Measurements from ENCODE around the gene CCND1. TPM values are rescaled to one million over a fixed set of nuclear protein-coding genes. Genes with fewer than 3 reads are reported as not detected.

Gene CCND1
- total and polyA plus RNA-seq, 10 of the 15 experiments (the other 5 are each of a cell fraction or from before 2014, with no cell fraction given): 0.09 to 6.6 (median 0.59) TPM; not detected in 2

DNA sequence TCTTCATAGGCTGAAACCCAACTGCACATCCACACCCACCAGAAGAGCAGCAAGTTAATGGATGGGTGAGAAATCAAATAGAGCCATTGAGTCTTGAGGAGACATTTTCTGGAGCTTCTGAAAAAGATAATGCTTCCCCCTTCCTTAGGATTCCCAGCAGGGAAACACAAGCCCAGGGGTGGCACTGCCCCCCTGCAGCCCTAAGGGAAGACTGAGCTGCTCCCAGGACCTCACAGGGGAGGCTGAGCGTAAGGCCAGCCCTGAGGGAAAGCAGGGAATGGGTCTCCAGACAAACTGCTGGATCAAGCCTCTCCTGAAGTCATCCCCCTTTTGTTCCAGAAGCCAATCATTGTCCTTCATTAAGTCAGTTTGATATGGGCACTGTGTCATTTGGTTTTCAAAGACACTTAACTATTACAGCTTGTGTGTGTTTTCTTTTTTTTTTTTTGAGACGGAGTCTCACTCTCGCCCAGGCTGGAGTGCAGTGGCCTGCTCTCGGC is 19.1 kb downstream of the CCND1 start:
- peaks cover 3% of the 10 kb centered on the region; the same call in 1 of the 2 replicates for H4K20me1 ChIP-seq (ENCODE audit: control insufficient read depth, insufficient read depth)
- DNase-seq (ENCODE audit: low read depth, low spot score) (no peak), ATAC-seq (no peak), FAIRE-seq (no peak)
- no peak overlapping the region for H3K4me3 ChIP-seq
- no peaks in the 10 kb centered on the region for H3K4me1 ChIP-seq (ENCODE audit: control insufficient read depth, insufficient read depth, low read length)
- RAD21 ChIA-PET (ENCODE audit: unreplicated experiment): interaction anchor here (0.9 kb wide), 1 partner anchor 559 kb away, joined by 3 read pairs; no protein-coding TSS in a partner anchor
- H3K4me2 ChIP-seq (ENCODE audit: control insufficient read depth, insufficient read depth): no peak overlapping the region
- TF ChIP-seq ASH2L (IDR thresholded peaks at IDR 0.05; ENCODE audit: borderline replicate concordance, low read depth) (no peak), SREBF1 (IDR thresholded peaks at IDR 0.05; ENCODE audit: low read length) (no peak), FOXK2 (IDR thresholded peaks at IDR 0.05) (no peak), BMI1 (IDR thresholded peaks at IDR 0.05; ENCODE audit: borderline replicate concordance) (no peak), ZBED1 (IDR thresholded peaks at IDR 0.05; ENCODE audit: borderline replicate concordance) (no peak), RB1 (IDR thresholded peaks at IDR 0.05; ENCODE audit: borderline replicate concordance) (no peak), IRF4 (IDR thresholded peaks at IDR 0.05; ENCODE audit: low read depth, low read length) (no peak), MTA2 (IDR thresholded peaks at IDR 0.05; ENCODE audit: low read depth) (no peak), SMARCA5 (IDR thresholded peaks at IDR 0.05) (no peak)
- TF ChIP-seq, protein P1, sequence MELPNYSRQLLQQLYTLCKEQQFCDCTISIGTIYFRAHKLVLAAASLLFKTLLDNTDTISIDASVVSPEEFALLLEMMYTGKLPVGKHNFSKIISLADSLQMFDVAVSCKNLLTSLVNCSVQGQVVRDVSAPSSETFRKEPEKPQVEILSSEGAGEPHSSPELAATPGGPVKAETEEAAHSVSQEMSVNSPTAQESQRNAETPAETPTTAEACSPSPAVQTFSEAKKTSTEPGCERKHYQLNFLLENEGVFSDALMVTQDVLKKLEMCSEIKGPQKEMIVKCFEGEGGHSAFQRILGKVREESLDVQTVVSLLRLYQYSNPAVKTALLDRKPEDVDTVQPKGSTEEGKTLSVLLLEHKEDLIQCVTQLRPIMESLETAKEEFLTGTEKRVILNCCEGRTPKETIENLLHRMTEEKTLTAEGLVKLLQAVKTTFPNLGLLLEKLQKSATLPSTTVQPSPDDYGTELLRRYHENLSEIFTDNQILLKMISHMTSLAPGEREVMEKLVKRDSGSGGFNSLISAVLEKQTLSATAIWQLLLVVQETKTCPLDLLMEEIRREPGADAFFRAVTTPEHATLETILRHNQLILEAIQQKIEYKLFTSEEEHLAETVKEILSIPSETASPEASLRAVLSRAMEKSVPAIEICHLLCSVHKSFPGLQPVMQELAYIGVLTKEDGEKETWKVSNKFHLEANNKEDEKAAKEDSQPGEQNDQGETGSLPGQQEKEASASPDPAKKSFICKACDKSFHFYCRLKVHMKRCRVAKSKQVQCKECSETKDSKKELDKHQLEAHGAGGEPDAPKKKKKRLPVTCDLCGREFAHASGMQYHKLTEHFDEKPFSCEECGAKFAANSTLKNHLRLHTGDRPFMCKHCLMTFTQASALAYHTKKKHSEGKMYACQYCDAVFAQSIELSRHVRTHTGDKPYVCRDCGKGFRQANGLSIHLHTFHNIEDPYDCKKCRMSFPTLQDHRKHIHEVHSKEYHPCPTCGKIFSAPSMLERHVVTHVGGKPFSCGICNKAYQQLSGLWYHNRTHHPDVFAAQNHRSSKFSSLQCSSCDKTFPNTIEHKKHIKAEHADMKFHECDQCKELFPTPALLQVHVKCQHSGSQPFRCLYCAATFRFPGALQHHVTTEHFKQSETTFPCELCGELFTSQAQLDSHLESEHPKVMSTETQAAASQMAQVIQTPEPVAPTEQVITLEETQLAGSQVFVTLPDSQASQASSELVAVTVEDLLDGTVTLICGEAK (IDR thresholded peaks at IDR 0.05; ENCODE audit: borderline replicate concordance): no peak
- H3K9me3 ChIP-seq (replicated peaks; ENCODE audit: control insufficient read depth, insufficient read depth, low read length): no peaks in the 10 kb centered on the region; the same call in 2 of the 3 replicates
- in situ Hi-C loops (cut with MboI) (loop anchor here (10.0 kb wide), 1 partner anchor 555 kb away; no protein-coding TSS in a partner anchor), intact Hi-C loops (cut with micrococcal nuclease; ENCODE audit: unreplicated experiment) (no loop called here)
- H3K79me2 ChIP-seq (ENCODE audit: control insufficient read depth, insufficient read depth, low read length): no peaks in the 10 kb centered on the region
- H3K27me3 ChIP-seq (replicated peaks in 1 of 2; ENCODE audit: control insufficient read depth in 2 of 2, insufficient read depth in 2 of 2, low read length in 1 of 2): no peaks in the 10 kb centered on the region
- no peaks in the 10 kb centered on the region for H3K36me3 ChIP-seq (ENCODE audit: control insufficient read depth in 2 of 2, insufficient read depth in 2 of 2, low read length in 1 of 2)
- no TSS peak for BruUV-seq (replicated peaks)
- CTCF ChIA-PET: interaction anchor here (2.2 to 3.9 kb wide), 2 partner anchors 11 to 559 kb away, joined by 5 to 15 read pairs; no protein-coding TSS in a partner anchor
- POLR2A ChIA-PET: interaction anchor here (0.6 kb wide), 1 partner anchor 506 kb away, joined by 9 read pairs; no protein-coding TSS in a partner anchor
- SMC1A ChIA-PET (ENCODE audit: uncharacterized antibody, unreplicated experiment): interaction anchor here (0.7 to 2.6 kb wide), 2 partner anchors 11 to 1066 kb away, joined by 3 to 6 read pairs; no protein-coding TSS in a partner anchor
- no peak overlapping the region for H2AFZ ChIP-seq (ENCODE audit: control insufficient read depth, low read depth, low read length)
- no peak overlapping the region for H3K27ac ChIP-seq (ENCODE audit: control insufficient read depth, insufficient read depth)
- 84% methylated on average over 4 of the region's 4 CpGs for WGBS (ENCODE audit: insufficient coverage, insufficient replicate concordance, low lambda C conversion rate, missing lambda C conversion rate)
- no peak overlapping the region for H3K9ac ChIP-seq (ENCODE audit: control insufficient read depth, insufficient read depth, low read length)
